Ecto neural progenitor cell (in vitro differentiated cells): ENCODE measurements around the gene ANK3.

Experiments used
- DNase-seq: peaks from one replicate; pipeline ENCODE4 v3.0.0-alpha.2; 2018; ENCODE audit warnings: low spot score

Gene ANK3

DNA sequence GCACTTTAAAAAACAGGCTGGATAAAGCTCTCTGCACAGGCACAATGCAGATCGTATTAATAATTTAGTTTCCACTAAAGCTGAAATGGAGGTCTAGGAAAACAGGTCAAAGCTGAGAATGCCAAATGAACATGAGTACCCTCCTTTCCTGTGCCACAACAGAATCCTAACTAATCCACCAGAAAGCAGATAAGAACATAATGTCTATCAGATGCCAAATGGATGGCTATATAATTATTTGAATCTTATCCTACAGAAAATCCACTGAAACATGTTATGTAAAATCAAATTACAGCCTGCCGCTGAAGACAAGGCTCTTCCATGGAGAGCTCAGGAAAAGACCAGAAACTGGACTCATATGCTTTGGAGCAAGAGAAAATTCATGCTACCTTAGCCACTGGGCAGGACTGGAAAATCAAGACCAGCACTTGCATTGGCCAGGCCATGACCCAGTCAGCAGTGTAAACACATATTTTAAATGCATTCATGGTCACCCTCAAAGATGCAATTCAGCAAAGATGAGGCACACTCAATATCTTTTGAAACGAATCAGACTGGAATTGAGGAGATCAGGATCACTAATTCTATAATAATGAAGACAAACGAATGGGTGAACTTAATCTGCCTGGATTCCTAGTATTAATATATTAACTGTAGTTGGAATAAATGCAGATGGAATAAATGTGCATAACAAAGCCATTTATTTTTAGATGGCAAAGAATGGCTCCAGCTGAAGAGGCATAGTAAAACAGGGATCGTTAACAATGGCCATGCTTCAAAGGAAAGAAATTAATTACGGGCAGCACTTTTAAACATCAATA is 13.2 kb downstream of the ANK3 start:
- DNase-seq = no peak

DNA sequence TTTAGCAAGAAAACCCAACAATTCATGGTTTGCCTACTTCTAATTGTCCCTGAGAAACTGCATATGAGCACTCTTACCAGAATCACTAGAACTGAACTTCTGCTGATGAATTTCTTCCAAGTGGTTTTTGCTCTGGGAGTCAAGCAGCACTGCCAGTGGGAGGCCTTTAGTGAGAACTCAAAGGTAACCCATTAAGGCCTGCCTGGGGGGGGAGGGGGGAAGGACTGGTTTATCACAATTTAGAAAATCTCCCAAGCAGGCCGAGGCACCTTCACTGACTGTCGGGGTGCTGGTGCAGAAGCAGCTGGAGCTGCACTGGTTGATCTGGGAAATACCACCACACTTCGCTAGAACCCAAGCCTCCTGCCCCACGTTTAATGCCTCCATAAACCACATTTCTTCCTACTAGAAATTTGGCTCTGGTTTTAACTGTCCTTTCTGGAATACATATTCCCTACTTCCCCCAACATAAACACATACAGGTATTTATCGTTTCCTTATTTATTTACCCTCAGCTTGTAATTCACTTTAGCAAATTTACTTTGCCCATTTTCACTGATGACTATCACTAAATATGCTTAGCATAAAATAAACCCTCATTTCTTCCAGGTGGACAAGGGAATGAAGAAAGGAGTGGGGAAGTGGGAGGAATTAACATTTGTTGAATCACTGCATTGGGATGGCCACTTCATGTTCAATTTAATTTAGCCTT is 14.2 kb downstream of the ANK3 start:
- DNase-seq = no peak

DNA sequence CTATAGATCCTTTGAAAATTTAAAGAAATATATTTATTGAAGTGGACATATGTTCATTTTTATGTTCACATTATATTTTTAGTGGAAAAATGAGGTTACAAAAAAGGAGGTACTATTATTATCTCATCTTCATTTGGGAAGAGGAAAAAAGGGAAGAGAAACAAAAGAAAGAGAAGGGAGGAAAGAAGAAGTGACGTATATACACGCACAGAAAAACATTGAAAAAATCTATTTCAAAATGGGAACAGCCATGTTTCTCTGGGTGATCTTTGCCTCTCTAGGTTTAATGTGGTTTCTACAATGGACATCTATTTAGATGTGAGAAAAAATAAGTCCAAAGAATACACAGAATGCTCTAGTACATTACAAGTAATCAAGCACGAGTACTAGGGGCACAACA is 14.8 kb downstream of the ANK3 start:
- no peak for DNase-seq

DNA sequence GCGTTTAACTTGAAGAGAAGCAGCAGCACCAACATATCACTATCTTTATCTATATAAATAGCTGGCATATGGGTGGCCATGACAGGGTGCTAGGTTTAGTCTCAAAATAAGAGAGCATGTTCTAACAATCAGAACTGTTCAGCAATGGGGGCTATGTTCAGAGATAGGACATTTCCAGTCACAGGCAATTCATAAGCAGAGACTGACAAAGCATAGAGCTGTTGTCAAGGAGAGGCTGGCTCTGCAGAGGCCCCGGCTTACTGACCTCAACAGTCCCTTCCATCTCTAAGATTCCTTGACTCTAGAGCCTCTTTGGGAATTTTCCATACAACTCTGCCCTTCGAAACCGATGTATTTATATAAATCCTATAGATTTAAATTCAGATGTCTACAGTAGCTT is 17.2 kb downstream of the ANK3 start:
- no peak for DNase-seq

DNA sequence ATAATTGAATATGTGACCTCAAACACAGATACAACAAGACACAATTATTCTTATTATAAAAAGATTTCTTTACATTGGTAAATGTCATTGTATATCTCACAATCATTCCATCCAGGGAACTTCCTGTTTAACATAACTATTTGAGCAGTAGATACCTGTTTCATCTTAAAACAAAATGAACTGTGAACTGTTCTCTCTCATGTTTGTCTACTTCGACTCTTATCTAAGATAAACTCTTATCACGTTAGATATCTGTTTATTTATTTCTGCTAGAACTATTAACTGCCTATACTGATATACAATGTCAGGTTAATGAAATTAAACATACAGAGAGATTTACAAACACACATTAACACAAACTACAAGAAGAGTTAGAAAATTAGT is 20.1 kb downstream of the ANK3 start:
- DNase-seq = no peak

DNA sequence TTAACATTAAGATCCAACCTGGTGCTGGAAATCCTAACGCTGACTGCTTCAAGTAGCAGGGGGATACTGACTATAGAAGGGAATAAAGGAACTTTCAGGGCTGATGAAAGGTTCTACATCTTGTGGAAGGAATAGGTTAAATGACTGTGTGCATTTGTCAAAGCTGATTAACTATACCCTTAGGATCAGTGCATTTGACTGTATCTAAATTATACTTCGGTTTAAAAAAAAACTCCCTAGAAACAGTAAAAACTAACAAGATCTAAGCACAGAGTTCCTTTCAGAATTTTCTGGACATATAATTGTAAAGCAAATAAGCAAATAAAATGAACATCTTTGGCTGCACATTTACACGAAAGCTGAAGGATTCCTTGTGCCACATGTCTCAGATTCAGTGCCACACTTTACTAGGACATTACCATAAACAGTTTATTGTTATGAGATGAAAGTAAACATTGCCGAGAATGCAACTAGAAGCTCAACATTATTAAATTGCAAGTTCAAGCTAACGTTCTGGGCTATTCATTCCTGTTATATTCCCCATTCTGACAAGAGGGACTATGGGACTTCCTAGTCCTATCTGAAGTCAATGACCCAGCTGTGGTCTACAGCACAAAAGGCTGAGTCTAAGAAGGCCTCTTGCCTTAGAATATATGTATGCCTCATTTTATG is 20.7 kb downstream of the ANK3 start:
- DNase-seq = no peak

DNA sequence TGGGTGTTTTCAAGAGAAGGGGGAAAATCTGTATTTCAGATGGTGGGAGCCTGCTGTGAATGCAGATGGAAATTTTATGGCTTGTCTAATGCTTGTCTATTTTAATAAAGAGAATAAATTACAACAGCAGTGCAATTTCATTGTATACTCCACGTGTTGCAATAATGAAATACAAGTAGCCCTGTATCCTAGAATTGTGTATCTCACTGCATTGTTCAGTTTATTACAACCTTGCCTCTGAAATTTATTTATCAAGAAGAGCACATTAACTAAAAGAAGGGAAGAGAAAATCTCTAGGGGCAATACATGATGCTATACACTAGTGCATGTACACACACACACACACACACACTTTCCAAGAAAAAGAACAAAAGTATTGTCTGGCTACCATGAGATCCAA is 21.8 kb downstream of the ANK3 start:
- DNase-seq = no peak

DNA sequence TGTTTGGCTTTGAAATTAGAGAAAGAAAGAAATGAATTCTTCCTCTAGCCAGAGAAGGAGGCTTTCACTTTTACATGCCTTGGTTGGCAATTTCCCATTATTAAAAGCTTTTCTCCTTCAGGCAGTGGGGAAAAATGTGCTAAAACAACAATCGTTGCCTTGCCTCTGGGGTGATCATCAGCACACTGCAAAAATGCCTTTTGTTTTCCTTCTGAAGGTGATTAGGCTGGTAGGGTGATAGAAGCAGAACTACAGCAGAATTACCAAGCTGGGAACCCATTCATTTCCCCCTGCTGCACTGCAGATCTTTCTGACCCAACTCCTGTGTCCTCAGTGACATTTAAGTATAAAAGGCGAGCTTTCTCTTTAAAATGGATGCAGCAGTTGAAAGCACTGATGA is 22.2 kb downstream of the ANK3 start:
- DNase-seq = no peak

DNA sequence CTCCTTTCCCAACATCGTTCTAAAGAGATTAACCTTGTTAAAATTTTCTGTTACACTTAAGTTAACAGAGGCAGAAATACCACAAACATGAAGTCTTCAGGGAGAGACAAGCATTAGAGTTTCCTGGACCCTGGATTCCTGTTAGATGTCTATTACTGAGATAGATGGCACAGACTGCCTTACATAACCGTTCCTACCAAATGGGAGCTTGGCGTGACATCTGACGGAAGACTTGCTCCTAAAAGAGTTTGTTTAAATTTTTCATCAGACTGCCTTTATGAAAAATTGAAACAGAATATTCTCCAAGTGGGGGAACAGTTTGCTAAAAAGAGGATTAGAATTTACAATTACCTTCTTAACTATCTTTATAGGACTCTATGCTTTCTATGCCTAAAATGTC is 22.7 kb downstream of the ANK3 start:
- no peak for DNase-seq

DNA sequence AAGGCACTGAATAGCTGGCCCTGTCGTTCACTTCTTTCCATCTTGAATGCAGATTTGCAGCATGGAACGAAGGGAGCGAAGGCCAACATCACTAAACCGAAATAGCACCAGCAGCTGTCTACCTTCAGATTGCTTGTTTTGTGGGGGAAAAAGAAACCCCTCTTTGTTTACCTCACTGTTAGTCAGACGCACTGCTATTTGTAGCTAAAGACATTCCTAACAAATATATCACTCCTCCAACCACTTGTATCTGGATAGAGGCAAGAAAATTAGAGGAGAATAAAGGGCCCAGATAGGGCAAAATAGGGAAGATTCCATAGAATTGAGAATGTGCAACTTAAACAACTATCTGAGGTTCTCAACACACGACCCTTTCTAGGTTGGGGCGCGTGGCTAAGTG is 26.5 kb downstream of the ANK3 start:
- no peak for DNase-seq

DNA sequence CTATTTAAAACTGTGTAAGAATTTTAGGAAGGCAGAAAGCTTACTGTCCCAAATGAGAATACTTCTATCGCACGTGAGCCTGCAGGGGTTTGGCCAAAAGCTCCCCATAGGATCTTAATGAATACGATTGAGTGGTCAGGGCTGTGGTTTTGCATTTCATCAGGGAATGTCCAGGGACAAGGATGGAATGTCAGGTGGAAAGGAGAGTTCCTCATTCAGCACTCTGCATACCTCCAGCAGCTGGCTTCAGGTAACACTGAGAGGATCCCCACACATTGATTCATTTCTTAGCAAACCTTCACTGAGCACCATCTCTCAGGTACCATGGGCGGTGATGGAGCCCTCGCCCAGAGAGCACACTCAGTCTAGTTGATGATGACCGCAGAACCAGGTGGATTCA is 27.2 kb downstream of the ANK3 start:
- no peak for DNase-seq

DNA sequence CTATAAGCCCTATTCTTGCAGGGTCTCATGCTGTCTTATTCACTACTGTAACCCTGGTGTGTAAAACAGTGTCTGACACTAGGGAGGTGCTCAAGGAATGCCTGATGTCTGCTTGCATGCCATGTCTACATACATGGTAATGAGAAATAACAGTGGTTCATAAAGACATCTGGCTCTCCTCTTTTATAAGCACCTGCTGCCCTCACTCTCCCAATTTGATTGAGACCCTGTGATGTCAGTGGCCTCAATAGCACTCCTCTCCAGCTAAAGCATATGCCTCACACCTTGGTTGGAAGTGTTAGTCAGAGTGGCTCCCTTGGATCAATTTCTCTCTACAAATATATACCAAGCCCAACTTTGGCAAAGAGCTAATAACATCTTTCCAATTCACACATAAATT is 30.6 kb downstream of the ANK3 start:
- DNase-seq = no peak

DNA sequence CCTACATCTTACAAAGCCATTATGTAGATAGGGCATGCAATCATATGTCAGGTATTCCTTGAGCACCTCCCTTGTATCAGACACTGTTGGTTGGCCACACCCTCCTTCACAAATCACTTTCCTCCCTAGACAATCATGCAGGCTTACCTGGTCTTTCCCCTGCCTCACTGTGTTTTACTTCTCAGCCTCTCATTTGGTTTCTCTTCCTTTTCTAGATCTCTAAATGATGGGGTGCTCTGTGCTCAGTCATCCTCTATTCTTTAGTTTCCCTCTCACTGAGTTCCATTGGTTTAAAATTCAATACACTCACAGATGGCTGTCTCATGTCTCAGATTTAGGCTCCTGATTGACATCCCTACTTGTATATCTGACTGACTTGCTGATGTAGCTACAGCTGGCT is 31.4 kb downstream of the ANK3 start:
- no peak for DNase-seq

DNA sequence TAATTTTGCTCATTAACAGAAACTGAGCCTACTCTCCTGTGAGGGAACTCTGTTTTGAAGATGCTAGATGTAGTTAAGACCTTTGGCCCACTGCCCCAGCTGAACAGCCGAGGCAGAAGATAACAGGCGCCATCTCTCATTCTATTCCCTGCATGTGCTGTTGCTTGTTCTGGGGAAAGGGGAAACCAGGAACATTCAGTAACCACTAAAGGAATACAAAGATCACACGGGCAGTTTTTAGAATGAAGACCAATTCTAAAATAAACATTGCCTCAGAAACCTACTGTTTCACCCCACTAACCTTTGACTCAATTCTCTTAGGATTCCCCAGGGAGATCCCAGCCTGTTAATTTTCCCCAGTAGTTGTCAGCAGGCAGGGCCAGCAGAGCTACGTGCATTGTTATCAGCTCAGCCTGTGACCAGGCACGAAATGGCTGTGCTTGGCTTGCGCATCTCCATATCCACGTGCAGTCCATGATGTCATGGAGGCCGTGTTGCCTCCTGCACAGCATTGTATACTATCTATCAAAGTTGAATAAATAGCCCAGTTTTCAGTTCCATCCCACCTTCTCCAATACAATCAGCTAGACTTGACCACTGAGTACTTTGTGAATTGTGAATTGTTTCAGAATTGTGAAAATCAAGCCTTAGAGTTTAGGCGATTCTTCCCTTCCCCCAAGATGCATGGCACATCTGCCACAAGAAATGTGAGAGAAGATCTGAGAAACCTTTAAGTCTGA is 36.0 kb downstream of the ANK3 start:
- DNase-seq = no peak

DNA sequence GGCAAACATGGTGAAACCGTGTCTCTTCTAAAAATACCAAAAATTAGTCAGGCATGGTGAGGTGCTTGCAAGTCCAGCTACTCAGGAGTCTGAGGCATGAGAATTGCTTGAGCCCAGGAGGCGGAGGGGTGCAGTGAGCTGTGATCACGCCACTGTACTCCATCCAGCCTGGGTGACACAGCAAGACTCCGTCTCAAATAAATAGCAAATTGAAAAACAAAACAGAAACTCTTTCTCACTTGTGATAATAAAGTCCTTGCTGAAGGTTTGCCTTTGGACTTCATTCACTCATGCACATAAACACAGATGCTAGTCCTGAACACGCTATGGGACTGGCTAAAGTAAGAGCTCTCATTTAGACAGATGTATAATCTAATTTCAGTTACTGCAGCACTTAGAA is 37.6 kb downstream of the ANK3 start:
- DNase-seq = no peak

DNA sequence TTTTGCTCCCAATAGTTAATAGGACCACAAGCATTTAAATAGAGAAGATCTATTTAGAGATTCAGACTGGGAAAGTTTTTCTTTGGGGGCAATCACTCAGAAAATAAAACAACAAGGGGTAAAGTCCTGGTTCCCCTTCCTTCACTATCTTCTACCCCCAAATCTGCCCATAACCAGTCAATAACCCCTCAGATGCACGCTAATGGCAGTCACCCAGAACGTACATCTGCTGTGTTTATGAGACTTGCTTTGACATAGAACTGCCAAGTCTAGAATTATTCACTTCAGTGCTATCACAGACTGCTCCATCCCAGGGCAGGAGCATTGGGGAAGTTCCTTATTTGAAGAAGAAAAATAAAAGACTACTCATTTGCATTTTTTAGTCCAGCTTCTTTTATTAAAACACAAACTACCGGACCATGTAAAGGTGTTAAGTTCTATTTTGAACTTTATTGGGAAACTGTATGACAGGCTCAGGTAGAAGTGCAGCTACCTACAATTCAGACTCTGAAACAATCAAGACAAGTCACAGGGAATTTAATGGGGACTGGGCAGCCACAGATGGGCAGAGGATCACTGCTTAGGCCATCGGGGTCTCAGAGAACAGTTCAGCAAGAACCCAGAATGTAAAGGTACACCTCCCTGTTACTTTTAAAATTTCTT is 38.4 kb downstream of the ANK3 start:
- no peak for DNase-seq

DNA sequence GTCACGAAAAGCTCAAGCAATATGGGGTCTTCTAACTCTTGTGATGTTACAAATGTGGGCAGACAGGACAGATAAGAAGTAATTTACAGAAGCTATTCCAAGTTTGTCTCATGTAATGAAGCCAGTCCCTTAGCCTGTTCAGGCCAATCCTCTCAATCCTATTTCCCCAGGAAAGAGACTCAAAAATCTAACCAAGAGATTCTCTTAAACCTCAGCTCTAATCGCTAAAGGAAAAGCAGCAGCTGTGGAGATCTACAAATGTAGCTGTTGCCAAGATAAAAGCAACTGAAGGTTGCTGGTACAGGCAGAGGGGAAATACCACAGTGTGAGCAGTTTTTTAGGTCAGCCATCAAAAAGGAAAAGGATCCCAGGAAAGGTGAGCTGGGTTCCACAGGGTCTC is 39.3 kb downstream of the ANK3 start:
- no peak for DNase-seq

DNA sequence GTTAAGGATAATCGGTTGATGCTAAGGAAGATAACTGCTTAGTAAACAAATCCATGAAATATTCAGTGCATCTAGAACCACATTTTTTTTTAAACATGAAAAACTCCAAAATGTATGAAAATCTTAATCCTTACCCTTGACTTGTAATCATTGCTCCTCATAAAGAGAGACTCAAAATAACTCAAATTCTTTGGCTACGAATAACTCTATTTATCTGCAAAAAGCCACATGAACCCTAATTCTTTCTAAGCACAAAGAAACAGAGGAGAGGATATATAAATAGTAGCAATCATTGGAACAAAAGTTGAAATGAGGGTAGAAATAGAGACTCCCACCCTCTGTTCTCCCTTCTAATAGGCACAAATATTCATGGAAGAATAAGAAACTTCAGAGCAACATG is 40.2 kb downstream of the ANK3 start:
- no peak for DNase-seq

DNA sequence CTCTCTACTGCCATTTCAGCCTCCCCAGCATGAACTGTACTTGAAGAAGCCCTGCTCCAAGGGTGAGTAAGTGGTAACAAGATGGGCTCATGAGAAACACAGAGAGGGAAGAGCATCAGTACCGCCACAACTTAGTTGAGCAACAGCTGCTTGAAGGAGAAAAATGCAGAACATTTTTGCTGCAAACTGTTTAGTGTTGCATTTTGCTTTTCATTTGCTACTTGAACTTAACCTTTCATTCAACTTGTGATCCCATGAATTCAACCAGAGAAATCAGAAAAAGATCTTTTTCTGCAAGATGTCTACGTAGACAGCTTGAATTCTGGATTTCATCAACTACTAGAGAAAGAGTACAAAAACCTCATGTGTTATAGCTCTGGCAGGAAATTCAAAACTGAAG is 40.7 kb downstream of the ANK3 start:
- no peak for DNase-seq

DNA sequence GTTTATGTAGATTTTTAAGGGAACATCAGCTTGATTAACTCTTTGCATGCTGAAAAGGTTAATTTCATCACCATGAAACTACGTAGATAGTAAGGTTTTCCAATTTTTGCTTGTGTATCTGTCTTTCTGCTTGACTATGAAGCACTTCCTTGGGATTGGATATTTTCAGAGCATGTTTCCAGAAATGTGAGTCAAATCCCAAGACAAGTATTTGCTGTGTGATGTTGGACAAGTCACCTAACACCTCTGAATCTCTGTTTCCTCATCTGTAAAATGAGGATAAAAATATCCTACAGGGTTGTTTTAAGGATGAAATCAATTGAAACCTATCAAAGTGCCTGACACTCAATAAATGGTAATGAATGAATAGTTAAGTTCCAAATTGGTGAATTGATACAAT is 42.4 kb downstream of the ANK3 start:
- DNase-seq = no peak

DNA sequence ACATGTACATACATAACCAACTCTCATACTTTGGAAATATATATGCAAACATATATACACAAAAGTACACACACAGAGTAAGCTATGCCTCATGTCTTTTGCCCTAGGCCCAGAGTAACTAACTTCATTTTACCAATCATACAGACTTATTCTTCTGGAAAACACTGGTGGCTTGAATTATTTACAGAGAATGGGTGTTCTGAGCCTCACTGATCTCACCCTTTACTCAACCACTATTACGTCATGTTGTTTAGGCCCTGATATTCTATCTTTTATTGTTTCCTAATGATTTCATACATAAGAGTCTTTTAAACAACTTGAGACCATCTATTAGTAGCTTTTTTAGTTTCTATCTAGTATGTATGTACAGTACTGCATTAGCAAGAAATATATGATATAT is 43.0 kb downstream of the ANK3 start:
- no peak for DNase-seq

DNA sequence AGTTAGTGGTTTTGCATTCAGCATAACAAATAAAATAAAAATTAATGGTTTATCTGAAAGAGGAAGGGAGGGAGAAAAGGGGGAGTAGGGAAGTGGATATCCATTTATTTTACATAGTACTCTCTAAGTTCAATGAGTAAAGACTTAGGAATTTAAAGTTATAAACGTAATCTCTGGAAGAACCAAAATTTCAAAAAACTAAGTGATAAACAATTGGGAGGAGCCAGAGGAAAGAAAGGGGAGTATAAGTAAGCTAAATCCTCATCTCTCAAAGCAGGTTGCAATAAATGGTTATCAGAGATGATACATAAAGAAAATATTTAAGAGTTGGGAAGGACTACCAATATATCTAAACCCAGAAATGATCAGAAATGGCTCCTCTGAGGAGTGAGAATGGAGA is 46.4 kb downstream of the ANK3 start:
- no peak for DNase-seq
